GM19455 (cell line): ENCODE data around the gene ATM.

ENCODE experiments used
- ATAC-seq: cut with Tn5 transposase; IDR thresholded peaks from one replicate; pipeline ENCODE4 v1.9.1; 2021; ENCODE audit not compliant: unreplicated experiment

The ATM gene, protein sequence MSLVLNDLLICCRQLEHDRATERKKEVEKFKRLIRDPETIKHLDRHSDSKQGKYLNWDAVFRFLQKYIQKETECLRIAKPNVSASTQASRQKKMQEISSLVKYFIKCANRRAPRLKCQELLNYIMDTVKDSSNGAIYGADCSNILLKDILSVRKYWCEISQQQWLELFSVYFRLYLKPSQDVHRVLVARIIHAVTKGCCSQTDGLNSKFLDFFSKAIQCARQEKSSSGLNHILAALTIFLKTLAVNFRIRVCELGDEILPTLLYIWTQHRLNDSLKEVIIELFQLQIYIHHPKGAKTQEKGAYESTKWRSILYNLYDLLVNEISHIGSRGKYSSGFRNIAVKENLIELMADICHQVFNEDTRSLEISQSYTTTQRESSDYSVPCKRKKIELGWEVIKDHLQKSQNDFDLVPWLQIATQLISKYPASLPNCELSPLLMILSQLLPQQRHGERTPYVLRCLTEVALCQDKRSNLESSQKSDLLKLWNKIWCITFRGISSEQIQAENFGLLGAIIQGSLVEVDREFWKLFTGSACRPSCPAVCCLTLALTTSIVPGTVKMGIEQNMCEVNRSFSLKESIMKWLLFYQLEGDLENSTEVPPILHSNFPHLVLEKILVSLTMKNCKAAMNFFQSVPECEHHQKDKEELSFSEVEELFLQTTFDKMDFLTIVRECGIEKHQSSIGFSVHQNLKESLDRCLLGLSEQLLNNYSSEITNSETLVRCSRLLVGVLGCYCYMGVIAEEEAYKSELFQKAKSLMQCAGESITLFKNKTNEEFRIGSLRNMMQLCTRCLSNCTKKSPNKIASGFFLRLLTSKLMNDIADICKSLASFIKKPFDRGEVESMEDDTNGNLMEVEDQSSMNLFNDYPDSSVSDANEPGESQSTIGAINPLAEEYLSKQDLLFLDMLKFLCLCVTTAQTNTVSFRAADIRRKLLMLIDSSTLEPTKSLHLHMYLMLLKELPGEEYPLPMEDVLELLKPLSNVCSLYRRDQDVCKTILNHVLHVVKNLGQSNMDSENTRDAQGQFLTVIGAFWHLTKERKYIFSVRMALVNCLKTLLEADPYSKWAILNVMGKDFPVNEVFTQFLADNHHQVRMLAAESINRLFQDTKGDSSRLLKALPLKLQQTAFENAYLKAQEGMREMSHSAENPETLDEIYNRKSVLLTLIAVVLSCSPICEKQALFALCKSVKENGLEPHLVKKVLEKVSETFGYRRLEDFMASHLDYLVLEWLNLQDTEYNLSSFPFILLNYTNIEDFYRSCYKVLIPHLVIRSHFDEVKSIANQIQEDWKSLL (N-terminal part only)

DNA sequence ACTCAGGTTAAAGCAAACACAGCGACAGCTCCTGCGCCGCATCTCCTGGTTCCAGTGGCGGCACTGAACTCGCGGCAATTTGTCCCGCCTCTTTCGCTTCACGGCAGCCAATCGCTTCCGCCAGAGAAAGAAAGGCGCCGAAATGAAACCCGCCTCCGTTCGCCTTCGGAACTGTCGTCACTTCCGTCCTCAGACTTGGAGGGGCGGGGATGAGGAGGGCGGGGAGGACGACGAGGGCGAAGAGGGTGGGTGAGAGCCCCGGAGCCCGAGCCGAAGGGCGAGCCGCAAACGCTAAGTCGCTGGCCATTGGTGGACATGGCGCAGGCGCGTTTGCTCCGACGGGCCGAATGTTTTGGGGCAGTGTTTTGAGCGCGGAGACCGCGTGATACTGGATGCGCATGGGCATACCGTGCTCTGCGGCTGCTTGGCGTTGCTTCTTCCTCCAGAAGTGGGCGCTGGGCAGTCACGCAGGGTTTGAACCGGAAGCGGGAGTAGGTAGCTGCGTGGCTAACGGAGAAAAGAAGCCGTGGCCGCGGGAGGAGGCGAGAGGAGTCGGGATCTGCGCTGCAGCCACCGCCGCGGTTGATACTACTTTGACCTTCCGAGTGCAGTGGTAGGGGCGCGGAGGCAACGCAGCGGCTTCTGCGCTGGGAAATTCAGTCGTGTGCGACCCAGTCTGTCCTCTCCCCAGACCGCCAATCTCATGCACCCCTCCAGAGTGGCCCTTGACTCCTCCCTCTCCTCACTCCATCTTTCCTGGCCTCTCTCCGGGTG, at the start of gene ATM, which contains the start of gene NPAT:
Gene ATM (plus strand): TSS at position 494 of the 774 bp plus-strand sequence. CDS start 4,558 bp downstream, outside the sequence.
Gene NPAT (minus strand): TSS at position 65 of the 774 bp plus-strand sequence. CDS start 102 bp downstream, outside the sequence.
- peak; percentile 77 for ATAC-seq

DNA sequence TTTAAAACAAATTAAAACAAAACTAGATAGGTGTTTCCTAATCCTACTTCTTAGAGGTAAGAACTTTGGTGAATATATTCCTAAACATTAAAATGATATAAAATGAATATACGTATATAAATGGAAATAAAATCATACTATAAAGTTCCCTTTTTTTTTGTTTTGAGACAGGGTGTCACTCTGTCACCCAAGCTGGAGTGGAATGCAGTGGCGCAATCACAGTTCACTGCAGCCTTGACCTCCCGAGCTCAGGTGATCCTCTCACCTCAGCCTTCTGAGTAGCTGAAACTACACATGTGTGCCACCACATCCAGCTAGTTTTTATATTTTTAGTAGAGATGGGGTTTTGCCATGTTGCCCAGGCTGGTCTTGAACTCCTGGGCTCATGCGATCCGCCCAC, 45.3 kb upstream of the ATM start:
- no peak for ATAC-seq

DNA sequence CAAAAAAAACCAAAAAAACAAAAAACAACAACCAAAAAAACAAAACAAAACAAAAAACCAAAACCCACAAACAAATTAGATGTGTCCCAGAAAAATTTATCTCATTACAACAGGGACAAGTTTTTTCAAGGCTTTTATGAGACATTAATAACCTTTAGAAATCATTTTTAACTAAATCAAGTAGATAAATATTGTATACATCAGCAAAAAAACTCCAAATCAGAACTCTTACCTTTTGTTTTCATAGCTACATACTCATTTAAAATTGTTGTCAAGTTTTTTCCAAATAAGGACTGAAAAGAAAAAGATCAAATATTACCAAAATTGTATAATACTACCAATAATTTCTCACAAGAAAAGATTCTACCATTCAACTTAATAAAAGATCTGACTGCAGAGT, 29.1 kb upstream of the ATM start:
- ATAC-seq, result no peak

DNA sequence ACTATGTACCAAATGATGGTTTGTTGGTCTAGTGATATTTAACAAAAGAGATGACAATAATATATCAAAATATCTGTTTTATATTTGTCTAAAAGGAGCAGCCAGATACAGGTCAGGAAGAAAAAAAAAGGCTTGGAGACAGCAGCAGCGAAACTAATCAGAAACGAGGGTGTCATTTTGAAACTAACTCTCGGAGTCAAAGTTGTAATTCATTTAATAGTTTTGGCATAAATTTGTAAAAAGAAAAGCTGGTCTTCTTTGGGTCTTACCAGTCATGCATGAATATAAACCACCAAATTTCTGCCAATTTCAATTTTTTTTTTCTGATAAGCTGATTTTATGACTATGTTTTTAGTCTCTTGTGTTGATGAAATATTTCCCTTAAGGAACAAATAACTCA, 26.0 kb upstream of the ATM start:
- ATAC-seq, result no peak

DNA sequence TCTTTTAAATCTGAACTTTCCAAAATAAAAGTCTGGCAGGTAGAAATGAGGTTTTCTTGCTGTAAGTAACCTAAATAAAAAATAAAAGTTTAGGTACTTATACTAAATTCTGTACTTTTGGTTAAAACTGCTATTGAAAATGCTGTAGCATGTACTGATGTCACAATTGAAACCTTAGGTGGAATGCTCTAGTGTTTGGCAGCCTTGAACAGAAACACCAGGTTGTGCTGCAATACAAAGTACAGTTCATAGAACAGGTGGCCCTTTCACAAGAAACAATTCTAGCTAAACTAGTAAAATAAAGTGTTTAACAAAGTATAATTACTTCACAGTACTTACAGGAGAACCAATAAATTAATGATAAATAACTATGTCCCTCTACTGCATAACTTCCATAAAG, 25.5 kb upstream of the ATM start:
- ATAC-seq, result peak; percentile 39

DNA sequence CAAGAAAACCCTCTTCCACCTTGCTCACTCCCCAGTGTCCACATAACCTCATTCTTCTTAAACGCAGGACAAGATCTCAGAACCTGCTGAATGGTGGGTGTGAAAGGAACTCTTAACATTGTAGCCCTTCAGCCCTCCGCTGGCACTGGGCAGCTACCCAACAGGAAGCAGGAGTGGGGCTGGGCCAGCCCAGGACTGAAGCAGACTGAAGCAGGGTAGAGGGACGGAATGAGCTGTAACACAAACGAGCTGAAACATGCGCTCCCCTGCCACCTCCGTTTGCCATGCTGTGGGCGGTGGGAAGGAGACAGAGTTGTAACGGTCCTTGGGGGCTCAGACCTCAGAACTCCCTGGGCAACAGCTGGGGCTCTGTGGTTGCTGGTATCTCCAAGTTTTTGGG, 24.0 kb upstream of the ATM start:
- no peak for ATAC-seq

DNA sequence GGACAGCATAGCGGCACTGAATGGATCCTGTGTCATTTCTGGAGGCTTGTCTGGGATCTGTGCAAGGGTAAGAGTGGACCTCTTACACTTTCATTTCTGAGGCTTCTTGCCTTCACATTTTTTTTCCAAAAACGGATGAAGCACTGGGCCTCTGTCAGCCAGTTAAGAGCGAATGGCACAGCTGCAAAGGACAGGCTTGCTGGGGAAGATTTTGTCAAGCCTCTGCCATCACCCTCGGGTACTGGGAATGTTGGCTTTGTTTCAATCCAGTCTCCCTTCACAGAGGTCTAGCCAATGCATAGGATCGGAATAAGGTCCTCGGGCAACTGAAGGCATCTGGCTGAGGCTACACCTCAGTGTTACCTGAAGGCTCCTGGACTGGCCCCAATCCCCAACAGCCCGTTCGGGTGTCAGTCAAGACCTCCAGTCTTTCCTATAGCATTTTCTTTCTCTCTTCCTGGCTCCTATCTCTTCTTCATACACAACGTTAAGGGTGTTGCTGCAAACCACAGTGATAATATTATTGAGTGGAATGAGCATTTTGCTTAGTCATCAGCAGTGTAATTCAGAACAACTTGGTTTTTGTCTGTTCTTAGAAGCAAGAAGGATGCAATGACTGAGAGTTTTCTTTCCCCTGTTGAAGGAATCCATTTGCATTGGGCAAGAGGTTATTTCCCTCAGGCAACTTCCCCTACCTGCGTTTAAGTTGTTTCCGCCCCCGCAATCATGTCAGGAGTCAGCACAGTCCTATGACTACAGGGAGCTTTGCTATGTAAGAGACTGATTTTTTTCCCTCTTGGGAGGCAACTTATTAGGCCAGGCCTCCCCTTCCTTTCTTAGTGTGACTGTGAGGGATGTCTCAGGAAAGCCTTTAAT, 23.2 kb upstream of the ATM start:
- peak; percentile 73 for ATAC-seq

DNA sequence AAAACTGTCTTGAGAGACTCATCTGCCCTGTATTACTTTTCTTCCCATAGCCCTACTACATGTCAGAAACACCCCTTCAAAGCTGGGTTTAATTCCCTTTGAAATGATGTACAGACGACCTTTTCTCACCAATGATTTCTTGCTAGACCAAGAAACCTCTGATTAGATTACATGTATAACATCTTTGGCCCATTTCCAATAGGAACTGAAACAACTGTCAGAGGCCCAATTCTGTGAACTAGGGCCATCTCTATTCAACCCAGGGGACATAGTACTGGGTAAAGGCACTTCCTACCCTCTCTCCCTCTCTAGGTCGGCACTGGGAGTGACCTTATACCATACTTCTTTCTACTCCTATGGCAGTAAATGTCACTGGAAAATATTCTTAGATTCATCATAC, 19.8 kb upstream of the ATM start:
- no peak for ATAC-seq

DNA sequence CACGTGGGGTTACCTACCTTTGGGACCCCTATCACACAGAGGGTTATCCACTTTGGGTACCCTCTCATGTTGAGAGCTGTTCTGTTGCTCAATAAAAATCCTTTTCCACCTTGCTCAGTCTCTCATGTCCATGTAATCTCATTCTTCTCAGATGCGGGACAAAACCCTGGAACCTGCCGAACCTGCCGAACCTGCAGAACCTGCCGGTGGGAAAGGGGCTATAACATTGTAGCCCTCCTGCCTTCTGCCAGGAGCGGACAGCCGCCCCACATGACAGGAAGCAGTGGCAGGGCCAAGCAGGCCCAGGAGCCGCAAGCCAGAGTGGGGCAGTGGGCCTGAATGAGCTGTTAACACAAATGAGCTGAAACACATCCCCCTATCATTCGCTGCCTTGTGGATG, 18.5 kb upstream of the ATM start:
- no peak for ATAC-seq

DNA sequence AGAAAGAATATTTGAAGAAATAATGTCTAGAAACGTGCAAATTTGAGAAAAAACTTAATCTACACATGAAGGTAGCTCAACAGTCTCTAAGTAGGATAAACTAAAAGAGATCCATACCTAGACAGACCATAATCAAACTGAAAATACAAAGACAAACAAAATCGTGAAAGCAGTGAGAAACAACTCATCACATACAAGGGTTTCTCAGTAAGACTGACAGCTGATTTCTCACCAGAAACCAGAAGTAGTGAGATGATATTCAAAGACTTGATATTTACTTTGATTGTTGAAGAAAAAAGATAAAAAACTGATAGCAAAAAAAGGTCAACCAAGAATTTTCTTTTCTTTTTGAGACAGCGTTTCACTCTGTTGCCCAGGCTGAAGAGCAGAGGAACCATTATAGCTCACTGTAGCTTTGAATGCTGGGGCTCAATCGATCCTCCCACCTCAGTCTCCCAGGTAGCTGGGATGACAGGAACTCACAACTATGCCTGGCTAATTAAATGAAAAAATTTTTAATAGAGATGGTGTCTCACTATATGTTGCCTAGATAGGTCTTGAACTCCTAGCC, 17.9 kb upstream of the ATM start:
- no peak for ATAC-seq

DNA sequence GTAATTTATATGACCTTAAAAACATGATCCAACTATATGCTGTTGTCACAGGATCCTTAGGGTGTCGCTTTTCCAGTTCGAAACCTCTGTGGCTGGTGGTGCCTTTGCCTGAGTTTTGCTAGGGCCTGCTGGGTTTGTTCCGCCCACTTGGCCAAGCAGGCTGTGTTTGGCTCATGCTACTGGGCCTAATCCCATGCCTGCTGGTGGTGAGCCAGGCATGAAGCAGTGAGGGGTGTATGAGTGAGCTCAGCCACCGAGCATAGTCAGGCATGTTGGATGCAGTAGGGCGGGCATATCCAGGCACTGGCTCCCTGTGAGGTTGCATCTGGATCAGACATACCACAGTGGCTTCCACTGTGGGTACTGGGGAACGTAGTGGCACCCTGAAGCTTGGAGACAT, 16.7 kb upstream of the ATM start:
- no peak for ATAC-seq

DNA sequence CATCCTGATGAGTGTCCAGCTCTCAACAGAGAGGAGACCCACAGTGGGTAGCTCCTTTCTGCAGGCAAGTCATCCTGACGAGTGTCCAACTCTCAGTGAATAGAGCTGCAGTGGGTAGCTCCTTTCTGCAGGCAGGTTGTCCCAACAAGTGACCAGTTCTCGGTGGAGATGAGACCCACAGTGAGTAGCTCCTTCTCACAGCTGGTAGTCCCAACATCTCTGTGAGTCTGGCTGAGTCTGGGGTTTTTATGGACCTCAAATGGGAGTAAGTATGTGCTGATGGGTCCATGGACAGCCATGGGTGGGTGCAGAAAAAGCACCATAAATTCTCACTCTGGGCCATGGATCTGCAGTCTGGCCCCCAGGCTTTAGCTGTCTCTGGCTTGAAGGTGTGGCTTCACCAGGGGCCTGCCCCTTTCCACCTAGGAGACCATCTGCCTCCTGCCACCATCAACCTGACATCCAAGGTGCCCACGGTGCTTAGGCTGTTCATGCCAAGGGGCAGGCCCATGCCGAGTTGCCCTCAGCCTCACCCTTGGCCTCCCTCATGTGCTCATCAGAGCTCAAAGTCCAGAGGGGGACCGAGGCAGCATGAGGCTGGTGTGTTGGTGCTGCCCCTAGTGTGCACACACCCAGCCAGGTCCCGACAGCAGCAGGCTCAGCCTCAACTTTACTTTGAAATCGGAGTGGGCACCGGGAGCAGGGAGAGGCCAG, 15.7 kb upstream of the ATM start:
- ATAC-seq, result no peak

DNA sequence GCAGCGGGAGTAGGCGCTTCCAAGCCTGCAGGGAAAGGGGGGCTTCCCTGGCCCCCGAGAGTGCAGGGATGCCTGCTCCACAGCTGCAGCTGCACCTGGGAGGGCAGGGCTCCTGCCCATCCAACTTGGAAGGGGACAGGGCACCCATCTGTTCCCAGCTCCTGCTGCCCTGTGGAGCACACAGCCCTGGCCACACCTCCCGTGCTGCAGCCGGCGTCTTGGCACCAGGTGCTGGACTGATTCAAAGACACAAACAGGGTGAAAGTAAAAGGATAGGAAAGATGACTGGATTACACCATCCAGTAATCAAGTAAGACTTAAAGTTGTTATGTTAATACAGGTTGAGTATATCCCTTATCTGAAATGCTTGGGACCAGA, 15.2 kb upstream of the ATM start:
- no peak for ATAC-seq

DNA sequence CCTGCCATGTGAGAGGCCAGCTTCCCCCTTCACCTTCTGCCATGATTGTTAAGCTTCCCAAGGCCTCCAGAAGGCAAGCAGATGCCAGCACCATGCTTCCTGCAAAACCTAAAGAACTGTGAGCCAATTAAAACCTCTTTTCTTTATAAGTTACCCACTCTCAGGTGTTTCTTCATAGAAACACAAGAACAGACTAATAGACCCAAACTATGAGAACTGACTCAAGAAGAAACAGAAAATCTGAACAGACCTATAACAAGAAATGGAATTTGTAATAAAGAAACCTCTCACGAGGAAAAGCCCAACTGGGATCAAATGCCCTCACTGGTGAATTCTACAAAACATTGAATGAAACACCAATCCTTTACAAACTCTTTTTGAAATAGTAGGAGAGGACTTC, 12.4 kb upstream of the ATM start:
- ATAC-seq, result no peak

DNA sequence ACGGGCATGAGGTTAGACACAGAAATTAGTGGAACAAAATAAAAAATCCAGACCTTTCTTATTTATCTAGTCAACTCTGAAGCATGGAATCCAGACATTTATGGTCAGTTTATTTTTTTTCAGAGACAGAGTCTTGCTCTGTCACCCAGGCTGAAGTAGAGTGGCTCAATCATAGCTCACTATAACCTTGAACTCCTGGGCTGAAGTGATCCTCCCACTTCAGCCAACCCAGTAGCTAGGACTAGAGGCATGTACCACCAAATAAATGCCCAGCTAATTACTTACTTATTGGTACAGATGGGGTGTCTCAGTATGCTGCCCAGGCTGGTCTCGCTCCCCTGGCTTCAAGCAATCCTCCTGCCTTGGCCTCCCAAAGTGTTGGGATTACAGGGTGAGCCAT, 9.1 kb upstream of the ATM start:
- no peak for ATAC-seq

DNA sequence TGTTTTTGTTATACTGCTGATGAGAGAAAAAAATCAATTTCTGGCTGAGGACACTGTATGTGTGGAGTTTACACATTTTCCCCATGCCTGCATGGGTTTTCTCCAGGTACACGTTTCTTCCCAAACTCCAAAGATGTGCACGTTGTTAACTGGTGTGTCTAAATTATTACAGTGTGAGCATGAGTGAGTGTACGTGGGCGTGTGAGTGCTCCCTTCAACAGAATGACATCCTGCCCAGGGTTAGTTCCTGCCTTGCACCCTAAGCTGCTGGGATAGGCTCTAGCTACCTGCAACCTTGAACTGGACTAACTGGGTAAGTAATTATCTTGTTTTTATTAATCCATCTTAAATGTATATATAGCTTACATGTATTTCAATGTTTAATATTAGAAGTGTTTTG, 5.9 kb upstream of the ATM start:
- no peak for ATAC-seq

DNA sequence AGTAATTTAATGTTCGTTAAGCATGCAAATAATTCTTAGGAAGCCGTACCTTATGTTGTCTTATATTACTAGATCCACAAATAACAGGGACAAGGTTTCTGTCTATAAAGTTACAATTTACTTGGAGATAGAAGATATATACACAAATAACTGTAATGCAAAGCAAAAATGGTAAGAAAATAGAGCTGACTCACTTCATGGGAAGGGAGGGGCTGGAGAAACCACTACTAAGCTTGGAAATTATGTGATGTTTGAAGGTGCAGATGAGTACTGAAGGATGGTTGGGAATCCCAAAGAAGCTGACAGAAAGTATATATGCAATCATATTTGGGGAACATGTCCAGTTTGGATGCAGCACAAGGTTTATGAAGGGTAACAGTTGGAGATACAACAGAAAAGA, 4.4 kb upstream of the ATM start:
- ATAC-seq, result no peak

DNA sequence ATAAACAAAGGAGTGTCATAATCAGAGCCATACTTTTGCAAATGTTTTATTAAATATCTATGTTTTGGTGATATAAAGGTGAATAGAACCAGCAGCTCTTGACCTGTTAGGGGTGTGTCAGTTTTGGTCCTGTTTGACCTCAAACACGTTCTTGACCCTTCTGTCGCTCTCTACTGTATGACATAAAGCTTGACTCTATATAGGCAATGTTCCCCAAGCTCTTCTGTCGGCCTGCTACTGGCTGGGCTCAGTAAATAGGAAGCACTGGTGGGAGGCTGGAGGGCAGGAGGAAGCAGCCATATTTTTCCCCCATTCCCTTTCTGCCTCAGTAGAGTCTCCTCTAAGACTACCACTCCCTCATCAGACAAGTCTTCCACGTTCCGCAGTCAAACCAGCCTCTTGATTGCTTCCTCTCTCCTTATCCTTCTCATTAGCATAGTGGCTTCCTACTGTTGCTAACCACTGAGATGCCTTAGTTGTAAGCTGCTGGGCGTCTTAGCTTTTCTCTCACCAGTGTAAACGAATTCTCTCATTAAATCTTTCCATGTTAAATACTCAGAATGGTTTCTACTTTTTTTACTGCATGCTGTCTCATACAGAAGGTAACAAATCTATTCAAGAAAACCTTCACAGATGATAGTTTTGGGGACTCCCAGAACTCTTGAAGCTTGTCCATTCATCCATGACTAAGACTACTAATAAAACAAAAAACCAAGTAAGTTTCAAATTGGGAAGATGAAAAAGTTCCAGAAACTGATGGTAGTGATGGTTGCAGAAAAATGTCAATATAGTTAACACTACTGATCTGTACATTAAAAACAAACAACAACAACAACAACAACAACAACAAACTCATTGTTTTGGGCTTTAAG, 3.7 kb upstream of the ATM start:
- ATAC-seq, result no peak
